Endothelial cell of umbilical vein (primary cell): Measurements from ENCODE around the gene LRRN4CL. TPM values are rescaled to one million over a fixed set of nuclear protein-coding genes. Genes with fewer than 3 reads are reported as not detected.

ENCODE experiments used
- BruUV-seq: library from RNA; stranded (reverse); fragments of 400-500 nt; replicated peaks from 2 replicates; lab custom pipeline; 2021; lab: Mats Ljungman, UMichigan
- CTCF ChIA-PET: fragments of 300-600, 350-600 bp; sonication (Branson Sonifier 250); formaldehyde crosslinking; loops from one replicate; lab custom pipeline; 2021; ENCODE audit warnings: antibody characterized with exemption, inconsistent platforms; lab: Charles Lee
- POLR2A ChIA-PET: fragments of 300-600, 350-600 bp; sonication (Branson Sonifier 250); formaldehyde crosslinking; loops from one replicate; lab custom pipeline; 2021; ENCODE audit warnings: antibody characterized with exemption, inconsistent platforms; lab: Charles Lee
- DNase-seq: peaks from one replicate; pipeline ENCODE4 v3.0.0-alpha.2; 2011; ENCODE audit warnings: low read depth, low spot score
- FAIRE-seq: peaks from 2 replicates; lab custom pipeline; 2011; peaks lifted over from hg19 to GRCh38; lab: Jason Lieb, UNC
- H2AFZ ChIP-seq: 2 replicates; pipeline ENCODE4 v1.6.0; 2012; ENCODE audit warnings: low read depth, low read length, control low read depth, inconsistent platforms
- H3K27ac ChIP-seq: 2 replicates; pipeline ENCODE4 v1.5.1; 2011; ENCODE audit warnings: low read depth, mild to moderate bottlenecking, control low read depth, low read length, moderate library complexity; ENCODE audit not compliant: insufficient read depth
- H3K27me3 ChIP-seq, 2 experiments: 2 replicates each; pipeline versions ENCODE4 v1.6.0 to v1.6.1; 2011; ENCODE audit warnings: low read length in 2 of 2, mixed read lengths in 1 of 2; ENCODE audit not compliant: control insufficient read depth in 2 of 2, insufficient read depth in 2 of 2
- H3K36me3 ChIP-seq, 2 experiments: 2 replicates in 1 of 2; 3 replicates in 1 of 2; pipeline ENCODE4 v1.5.1; 2011; ENCODE audit warnings: low read length in 2 of 2, mild to moderate bottlenecking in 1 of 2, moderate library complexity in 1 of 2; ENCODE audit not compliant: control insufficient read depth in 2 of 2, insufficient read depth in 2 of 2; ENCODE audit errors: extremely low read depth in 1 of 2
- H3K4me1 ChIP-seq: 3 replicates; pipeline ENCODE4 v1.5.1; 2011; ENCODE audit warnings: mild to moderate bottlenecking, low read length; ENCODE audit not compliant: control insufficient read depth, insufficient read depth; ENCODE audit errors: extremely low read depth
- H3K4me2 ChIP-seq: 2 replicates; pipeline ENCODE4 v1.6.1; 2011; ENCODE audit warnings: low read length, control low read depth, mixed read lengths; ENCODE audit not compliant: insufficient read depth
- H3K4me3 ChIP-seq, 3 experiments: fragments of 200-600 bp in 1 of 3; sonication (generic), shearing (Covaris generic) in 1 of 3; replicated peaks in 1 of 3; 2 replicates each; pipeline ENCODE4 v1.5.1; 2011 to 2016; ENCODE audit warnings: control low read depth in 3 of 3, low read length in 3 of 3, mild to moderate bottlenecking in 2 of 3, inconsistent platforms in 1 of 3, low read depth in 1 of 3, moderate library complexity in 1 of 3; ENCODE audit not compliant: insufficient read depth in 1 of 3
- H3K79me2 ChIP-seq: 2 replicates; pipeline ENCODE4 v1.6.0; 2012; ENCODE audit warnings: low read length, inconsistent platforms; ENCODE audit not compliant: control insufficient read depth, insufficient read depth
- H3K9ac ChIP-seq: replicated peaks from 2 replicates; pipeline ENCODE3; 2011; ENCODE audit warnings: low read length, control low read depth; ENCODE audit not compliant: insufficient read depth; ENCODE audit errors: extremely low read depth
- H3K9me1 ChIP-seq: replicated peaks from 3 replicates; pipeline ENCODE4 v1.6.0; 2011; ENCODE audit warnings: mild to moderate bottlenecking, low read length; ENCODE audit not compliant: control insufficient read depth, insufficient read depth; ENCODE audit errors: extremely low read depth
- H3K9me3 ChIP-seq: replicated peaks from 2 replicates; pipeline ENCODE4 v1.5.1; 2012; ENCODE audit warnings: low read length, inconsistent platforms; ENCODE audit not compliant: control insufficient read depth, insufficient read depth
- H4K20me1 ChIP-seq: replicated peaks from 2 replicates; pipeline ENCODE3; 2011; ENCODE audit warnings: mild to moderate bottlenecking, low read length; ENCODE audit not compliant: control insufficient read depth, insufficient read depth; ENCODE audit errors: extremely low read depth
- EZH2 ChIP-seq: IDR thresholded peaks from 2 replicates; pipeline ENCODE4 v1.6.1; 2012; ENCODE audit warnings: borderline replicate concordance, low read depth, mild to moderate bottlenecking, moderate library complexity, low read length, inconsistent platforms; ENCODE audit not compliant: severe bottlenecking
- FOS ChIP-seq: IDR thresholded peaks from 2 replicates; pipeline ENCODE4 v1.6.1; 2011; ENCODE audit warnings: mild to moderate bottlenecking, low read length, moderate library complexity, borderline replicate concordance; ENCODE audit not compliant: insufficient read depth
- GATA2 ChIP-seq: IDR thresholded peaks from 2 replicates; pipeline ENCODE4 v1.7.0; 2011; ENCODE audit warnings: low read depth, mild to moderate bottlenecking, moderate library complexity, mixed read lengths, low read length; ENCODE audit not compliant: insufficient read length, insufficient read depth
- JUN ChIP-seq: IDR thresholded peaks from 2 replicates; pipeline ENCODE4 v1.6.1; 2011; ENCODE audit warnings: borderline replicate concordance, low read depth; ENCODE audit not compliant: insufficient read length, insufficient read depth
- MYC ChIP-seq: IDR thresholded peaks from one replicate; pipeline ENCODE4 v1.6.1; 2011; ENCODE audit warnings: mild to moderate bottlenecking, low read depth, low read length
- POLR2A ChIP-seq: IDR thresholded peaks from 2 replicates; pipeline ENCODE4 v1.6.1; 2012; ENCODE audit warnings: low read depth, mild to moderate bottlenecking, control low read depth, low read length
- POLR2AphosphoS5 ChIP-seq: IDR thresholded peaks from 2 replicates; pipeline ENCODE4 v1.6.1; 2012; ENCODE audit warnings: low read depth, mild to moderate bottlenecking, control low read depth, low read length, moderate library complexity; ENCODE audit not compliant: insufficient read depth
- dilution Hi-C: fragments of 300-500 bp; cut with MboI; formaldehyde crosslinking; loops from one replicate; pipeline ENCODE4 v1.15.0; 2019; ENCODE audit warnings: low sequenced_read_pairs; ENCODE audit not compliant: extremely low pct_ligation_motif_present
- intact Hi-C: fragments of 100-400 bp; cut with micrococcal nuclease; formaldehyde crosslinking; loops from one replicate; pipeline ENCODE4 v1.10.0; 2022
- polyA plus RNA-seq, 4 experiments: library from polyadenylated mRNA; depleted of rRNA in 3 of 4; stranded (reverse) in 3 of 4; unstranded in 1 of 4; fragments of >200 nt; gene quantifications; 2 replicates each; pipeline versions ENCODE4 v1.2.1 to v1.2.3, GENCODE V29; 2011 to 2012; ENCODE audit warnings: missing spikeins in 1 of 4
- total RNA-seq: library from RNA; stranded (reverse); gene quantifications from 2 replicates; pipeline ENCODE4 v1.2.3, GENCODE V29; 2021
- TF ChIP-seq, protein P1 (sequence below): IDR thresholded peaks from 2 replicates; pipeline ENCODE4 v1.6.1; 2011; ENCODE audit not compliant: insufficient read depth, insufficient read length
- TF ChIP-seq, protein P2 (sequence below), 2 donors: IDR thresholded peaks; 1 replicate in 1 of 2; 2 replicates in 1 of 2; pipeline ENCODE4 v1.5.1; 2011; ENCODE audit warnings: low read length in 2 of 2, mild to moderate bottlenecking in 2 of 2, moderate library complexity in 2 of 2, control low read depth in 1 of 2, inconsistent platforms in 1 of 2, low read depth in 1 of 2; ENCODE audit not compliant: insufficient read depth in 1 of 2; ENCODE audit errors: extremely low read depth in 1 of 2

LRRN4CL gene
- total and polyA plus RNA-seq, 2 donors (not counting 3 experiments of a cell fraction or from before 2014, with no cell fraction given) = 0.20 TPM; not detected in 1

DNA sequence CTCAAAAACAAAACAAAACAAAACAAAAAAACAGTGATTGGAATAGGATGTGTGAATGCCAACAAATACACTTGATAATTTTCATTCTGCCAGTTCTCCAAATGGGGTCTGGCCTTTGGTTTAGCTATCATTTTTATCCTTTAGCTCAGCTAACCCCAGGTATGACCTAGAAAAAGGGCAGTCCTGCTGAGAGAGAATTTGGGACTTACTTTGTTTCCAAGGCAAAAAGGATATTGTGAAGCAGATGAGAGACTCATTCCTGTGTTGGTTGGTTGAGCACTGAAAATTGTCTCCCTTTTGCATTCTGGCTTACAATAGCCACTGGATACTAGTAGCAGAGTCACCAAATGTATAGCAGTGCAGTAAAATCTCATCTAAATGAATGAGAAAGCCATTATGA, 47.9 kb upstream of the LRRN4CL start:
- TF ChIP-seq POLR2A (no peak), JUN (no peak), MYC (no peak), POLR2AphosphoS5 (no peak), GATA2 (no peak), EZH2 (no peak), FOS (no peak)
- TF ChIP-seq, protein P1, sequence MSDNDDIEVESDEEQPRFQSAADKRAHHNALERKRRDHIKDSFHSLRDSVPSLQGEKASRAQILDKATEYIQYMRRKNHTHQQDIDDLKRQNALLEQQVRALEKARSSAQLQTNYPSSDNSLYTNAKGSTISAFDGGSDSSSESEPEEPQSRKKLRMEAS = no peak
- TF ChIP-seq, protein P2, sequence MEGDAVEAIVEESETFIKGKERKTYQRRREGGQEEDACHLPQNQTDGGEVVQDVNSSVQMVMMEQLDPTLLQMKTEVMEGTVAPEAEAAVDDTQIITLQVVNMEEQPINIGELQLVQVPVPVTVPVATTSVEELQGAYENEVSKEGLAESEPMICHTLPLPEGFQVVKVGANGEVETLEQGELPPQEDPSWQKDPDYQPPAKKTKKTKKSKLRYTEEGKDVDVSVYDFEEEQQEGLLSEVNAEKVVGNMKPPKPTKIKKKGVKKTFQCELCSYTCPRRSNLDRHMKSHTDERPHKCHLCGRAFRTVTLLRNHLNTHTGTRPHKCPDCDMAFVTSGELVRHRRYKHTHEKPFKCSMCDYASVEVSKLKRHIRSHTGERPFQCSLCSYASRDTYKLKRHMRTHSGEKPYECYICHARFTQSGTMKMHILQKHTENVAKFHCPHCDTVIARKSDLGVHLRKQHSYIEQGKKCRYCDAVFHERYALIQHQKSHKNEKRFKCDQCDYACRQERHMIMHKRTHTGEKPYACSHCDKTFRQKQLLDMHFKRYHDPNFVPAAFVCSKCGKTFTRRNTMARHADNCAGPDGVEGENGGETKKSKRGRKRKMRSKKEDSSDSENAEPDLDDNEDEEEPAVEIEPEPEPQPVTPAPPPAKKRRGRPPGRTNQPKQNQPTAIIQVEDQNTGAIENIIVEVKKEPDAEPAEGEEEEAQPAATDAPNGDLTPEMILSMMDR (IDR thresholded peaks at IDR 0.05; ENCODE audit: extremely low read depth in 1 of 2, insufficient read depth in 1 of 2, low read depth in 1 of 2, low read length in 2 of 2) = no peak
- no peak for FAIRE-seq
- no peak for DNase-seq

More for the DNA sequence above, 47.9 kb upstream of the LRRN4CL start:
- no peak overlapping the region for H3K4me2 ChIP-seq
- peaks cover 9% of the 10 kb centered on the region for H3K79me2 ChIP-seq
- POLR2A ChIA-PET = no interaction called here
- no peaks in the 10 kb centered on the region for H3K27me3 ChIP-seq
- dilution Hi-C loops = no loop called here
- H3K4me3 ChIP-seq = no peak overlapping the region
- H3K9me1 ChIP-seq = no peaks in the 10 kb centered on the region
- no peaks in the 10 kb centered on the region for H4K20me1 ChIP-seq
- H3K36me3 ChIP-seq = peaks cover 10 to 13% of the 10 kb centered on the region in 2 experiments
- CTCF ChIA-PET = no interaction called here
- H3K9ac ChIP-seq = no peak overlapping the region
- H3K9me3 ChIP-seq = no peaks in the 10 kb centered on the region
- intact Hi-C loops = no loop called here
- no peak overlapping the region for H3K27ac ChIP-seq
- H2AFZ ChIP-seq = no peak overlapping the region
- no peaks in the 10 kb centered on the region for H3K4me1 ChIP-seq
- no TSS peak for BruUV-seq
